ENCODE data around the gene TDRD1. TPM values are rescaled to one million over a fixed set of nuclear protein-coding genes. Genes with fewer than 3 reads are reported as not detected.
A peak's percentile ranks its signal among the peaks of the same experiment; 100 is the strongest.

TDRD1 gene
- total RNA-seq, 2 donors from 2014 or later, result 0.78 to 0.99 TPM

DNA sequence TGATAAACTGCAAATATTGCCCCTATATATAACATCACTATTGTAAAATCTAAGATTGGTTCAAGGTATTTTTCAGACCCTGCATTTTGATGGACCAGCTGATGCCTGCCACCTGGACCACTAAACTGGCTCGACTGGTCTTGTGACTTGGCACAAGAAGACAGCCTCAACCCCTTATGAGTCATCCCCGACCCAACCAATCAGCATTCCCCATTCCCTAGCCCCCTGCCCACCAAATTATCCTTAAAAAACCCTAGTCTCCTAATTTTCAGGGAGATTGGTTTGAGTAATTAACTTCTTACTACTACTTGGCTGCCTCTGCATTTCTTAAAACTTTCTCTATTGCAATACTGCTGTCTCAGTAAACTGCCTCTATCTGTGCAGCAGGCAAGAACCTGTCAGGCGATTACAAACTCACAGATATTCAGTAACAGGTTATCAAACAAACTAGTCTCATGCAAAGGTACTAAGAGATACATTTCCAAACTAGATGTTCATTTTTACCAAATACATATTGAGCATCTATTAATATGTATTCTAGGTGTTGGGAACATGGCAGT, 10.6 kb upstream of the TDRD1 start:
- H3K27me3 ChIP-seq, result no peaks in the 10 kb centered on the region
- H3K36me3 ChIP-seq (replicated peaks in 1 of 2; ENCODE audit: insufficient read depth in 1 of 2, low read depth in 2 of 2), result no peaks in the 10 kb centered on the region
- H3K9me3 ChIP-seq, result peaks cover 0 to 5% (median 0%) of the 10 kb centered on the region in 3 donors
- intact Hi-C loops (cut with DNase I), result no loop called here
- TF ChIP-seq POLR2A (IDR thresholded peaks at IDR 0.05), result no peak
- TF ChIP-seq, protein P1, sequence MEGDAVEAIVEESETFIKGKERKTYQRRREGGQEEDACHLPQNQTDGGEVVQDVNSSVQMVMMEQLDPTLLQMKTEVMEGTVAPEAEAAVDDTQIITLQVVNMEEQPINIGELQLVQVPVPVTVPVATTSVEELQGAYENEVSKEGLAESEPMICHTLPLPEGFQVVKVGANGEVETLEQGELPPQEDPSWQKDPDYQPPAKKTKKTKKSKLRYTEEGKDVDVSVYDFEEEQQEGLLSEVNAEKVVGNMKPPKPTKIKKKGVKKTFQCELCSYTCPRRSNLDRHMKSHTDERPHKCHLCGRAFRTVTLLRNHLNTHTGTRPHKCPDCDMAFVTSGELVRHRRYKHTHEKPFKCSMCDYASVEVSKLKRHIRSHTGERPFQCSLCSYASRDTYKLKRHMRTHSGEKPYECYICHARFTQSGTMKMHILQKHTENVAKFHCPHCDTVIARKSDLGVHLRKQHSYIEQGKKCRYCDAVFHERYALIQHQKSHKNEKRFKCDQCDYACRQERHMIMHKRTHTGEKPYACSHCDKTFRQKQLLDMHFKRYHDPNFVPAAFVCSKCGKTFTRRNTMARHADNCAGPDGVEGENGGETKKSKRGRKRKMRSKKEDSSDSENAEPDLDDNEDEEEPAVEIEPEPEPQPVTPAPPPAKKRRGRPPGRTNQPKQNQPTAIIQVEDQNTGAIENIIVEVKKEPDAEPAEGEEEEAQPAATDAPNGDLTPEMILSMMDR (IDR thresholded peaks at IDR 0.05), result no peak
- WGBS, 2 donors, result 80 to 89% methylated on average over 3 of the region's 3 CpGs
- DNase-seq (no peak), ATAC-seq (no peak)
- H3K27ac ChIP-seq, result no peak overlapping the region
- peaks cover 53% of the 10 kb centered on the region for H3K4me1 ChIP-seq
- no peak overlapping the region for H3K4me3 ChIP-seq

DNA sequence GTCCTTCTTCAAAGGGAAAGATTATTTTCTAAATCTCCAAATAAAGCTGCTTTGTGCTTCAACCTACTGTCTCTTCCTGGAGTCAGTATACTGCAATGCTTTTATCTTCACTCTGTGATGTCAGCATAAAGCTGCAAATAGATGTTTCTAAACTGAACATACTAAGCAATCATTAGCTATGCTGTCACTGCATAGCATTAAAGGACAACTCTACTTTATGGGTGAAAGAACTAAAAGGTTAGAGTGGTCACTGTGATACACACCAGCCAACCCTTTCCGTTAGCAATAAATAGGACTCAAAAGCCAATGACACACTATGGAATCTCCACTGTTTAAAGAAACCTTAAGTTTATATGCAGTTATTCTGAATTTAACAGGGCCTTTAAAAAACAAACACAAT, 6.9 kb upstream of the TDRD1 start:
- TF ChIP-seq, protein P1 (IDR thresholded peaks at IDR 0.05), result no peak
- TF ChIP-seq POLR2A (IDR thresholded peaks at IDR 0.05), result no peak
- no peaks in the 10 kb centered on the region for H3K27me3 ChIP-seq
- no peaks in the 10 kb centered on the region for H3K36me3 ChIP-seq (replicated peaks in 1 of 2; ENCODE audit: insufficient read depth in 1 of 2, low read depth in 2 of 2)
- peaks cover 0 to 5% (median 0%) of the 10 kb centered on the region in 3 donors for H3K9me3 ChIP-seq
- intact Hi-C loops (cut with DNase I), result loop anchor here (10.0 kb wide), 1 partner anchor 73 kb away; no protein-coding TSS in a partner anchor
- DNase-seq (no peak), ATAC-seq (no peak)
- H3K27ac ChIP-seq, result peak overlapping the region in 3 of 4 donors; percentile 86 to 98 (median 93)
- peaks cover 18% of the 10 kb centered on the region for H3K4me1 ChIP-seq
- 16 to 23% methylated on average over 1 of the region's 1 CpG for WGBS, 2 donors
- H3K4me3 ChIP-seq, result peak overlapping the region in 1 of 2 donors; percentile 64

DNA sequence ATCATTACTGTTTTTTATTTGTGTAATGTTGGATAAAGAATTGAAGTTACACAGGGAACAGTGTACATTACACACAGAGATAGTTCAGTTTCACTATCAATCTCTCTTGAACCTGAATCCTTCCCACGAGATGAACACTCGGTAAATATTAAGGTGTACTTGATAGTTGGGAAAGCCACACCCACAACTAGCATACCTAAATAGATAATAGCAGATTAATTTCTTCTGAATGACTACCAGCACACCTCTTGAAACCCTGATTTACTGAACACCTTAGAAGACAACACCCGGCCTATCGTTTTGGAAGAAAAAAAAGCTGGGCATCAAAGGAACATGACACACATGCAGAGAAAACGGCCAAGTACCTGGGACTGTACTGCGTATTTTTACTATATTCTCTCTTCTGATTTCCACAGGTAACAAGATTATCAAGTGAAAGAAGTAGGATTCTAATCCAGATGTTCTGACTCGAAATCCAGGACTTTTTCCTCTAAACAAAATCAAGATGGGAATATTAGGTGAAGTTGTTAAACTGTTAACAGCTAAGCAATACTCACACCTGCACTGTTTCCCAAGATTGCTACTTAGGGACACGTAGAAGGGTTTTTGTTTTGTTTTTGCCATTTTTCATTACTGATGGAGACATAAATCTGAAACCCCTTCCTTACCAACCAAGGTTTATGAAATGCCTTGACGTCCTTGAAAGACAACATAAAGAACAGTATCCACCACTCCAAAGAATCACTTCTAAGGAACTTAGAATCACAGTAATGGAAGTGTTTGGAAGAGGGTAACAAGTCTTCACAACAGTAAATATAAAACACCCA, 6.2 kb upstream of the TDRD1 start:
- peak overlapping the region; percentile 64 to 79 for H3K4me3 ChIP-seq
- H3K9me3 ChIP-seq, result peaks cover 0 to 5% (median 0%) of the 10 kb centered on the region in 3 donors
- ATAC-seq (no peak), DNase-seq (no peak)
- H3K27ac ChIP-seq, result peak overlapping the region; percentile 86 to 98 (median 95)
- no peaks in the 10 kb centered on the region for H3K36me3 ChIP-seq (replicated peaks in 1 of 2; ENCODE audit: insufficient read depth in 1 of 2, low read depth in 2 of 2)
- 2 to 9% methylated on average over 9 of the region's 9 CpGs for WGBS, 2 donors
- intact Hi-C loops (cut with DNase I), result loop anchor here (10.0 kb wide), 1 partner anchor 72 kb away; no protein-coding TSS in a partner anchor
- no peak for TF ChIP-seq POLR2A (IDR thresholded peaks at IDR 0.05)
- TF ChIP-seq, protein P1 (IDR thresholded peaks at IDR 0.05), result no peak
- H3K27me3 ChIP-seq, result no peaks in the 10 kb centered on the region
- H3K4me1 ChIP-seq, result peaks cover 15% of the 10 kb centered on the region

- Histone ChIP-seq H3K27me3 (no peaks in the 10 kb centered on the region), H3K4me3 (peak overlapping the region; percentile 64 to 79), H3K4me1 (peaks cover 15% of the 10 kb centered on the region), H3K9me3 (peaks cover 0 to 3% (median 0%) of the 10 kb centered on the region in 3 donors), H3K27ac (peak overlapping the region; percentile 86 to 98 (median 95)), H3K36me3 (replicated peaks in 1 of 2; ENCODE audit: insufficient read depth in 1 of 2, low read depth in 2 of 2) (no peaks in the 10 kb centered on the region)
- intact Hi-C loops (cut with DNase I), result loop anchor here (10.0 kb wide), 1 partner anchor 71 kb away; no protein-coding TSS in a partner anchor
- WGBS, 2 donors, result 0% methylated on average over 10 to 23 of the region's 23 CpGs
- ATAC-seq, result peak; percentile 5
- no peak for DNase-seq
- TF ChIP-seq POLR2A (IDR thresholded peaks at IDR 0.05), result no peak
- TF ChIP-seq, protein P1 (IDR thresholded peaks at IDR 0.05), result peak in 1 of 7 experiments; percentile 15
Observed at GRCh38 chr10:114173603-114173920, 5.6 kb upstream of the TDRD1 start.

All from body of pancreas (tissue), 4 donors.